Common myeloid progenitor, CD34-positive (primary cell): ENCODE measurements around the gene KRT2.

Experiments
- CTCF ChIA-PET: fragments of 350-600 bp; sonication (Branson Sonifier 250); formaldehyde crosslinking; loops from one replicate; lab custom pipeline; 2021; ENCODE audit warnings: antibody characterized with exemption; lab: Charles Lee
- POLR2A ChIA-PET: fragments of 350-600 bp; sonication (Branson Sonifier 250); formaldehyde crosslinking; loops from one replicate; lab custom pipeline; 2021; ENCODE audit warnings: antibody characterized with exemption; lab: Charles Lee
- DNase-seq, 3 donors: peaks; one replicate each; pipeline versions ENCODE4 v3.0.0 to v3.0.0-alpha.2; 2013
- H3K27ac ChIP-seq, 2 experiments: 1 replicate in 1 of 2; 2 replicates in 1 of 2; pipeline ENCODE4 v1.7.0; 2013; ENCODE audit warnings: inconsistent platforms in 2 of 2, low read length in 2 of 2, mild to moderate bottlenecking in 2 of 2, low read depth in 1 of 2, moderate library complexity in 1 of 2; ENCODE audit not compliant: severe bottlenecking in 2 of 2, insufficient read depth in 1 of 2, poor library complexity in 1 of 2
- H3K27me3 ChIP-seq, 5 experiments: replicated peaks in 2 of 5; 1 replicate in 3 of 5; 2 replicates in 2 of 5; pipeline versions ENCODE4 v1.6.1 to v1.7.0; 2013; ENCODE audit warnings: low read length in 4 of 5, mild to moderate bottlenecking in 2 of 5, moderate library complexity in 2 of 5, inconsistent platforms in 1 of 5; ENCODE audit not compliant: insufficient read depth in 5 of 5, control insufficient read depth in 4 of 5
- H3K36me3 ChIP-seq, 4 experiments: 1 replicate in 2 of 4; 2 replicates in 2 of 4; pipeline versions ENCODE4 v1.6.1 to v1.7.0; 2013; ENCODE audit warnings: low read length in 3 of 4, control low read depth in 1 of 4, mild to moderate bottlenecking in 1 of 4; ENCODE audit not compliant: control insufficient read depth in 4 of 4, insufficient read depth in 4 of 4
- H3K4me1 ChIP-seq, 4 experiments: 1 replicate in 3 of 4; 2 replicates in 1 of 4; pipeline versions ENCODE4 v1.6.1 to v1.7.1; 2013; ENCODE audit warnings: low read length in 3 of 4, mild to moderate bottlenecking in 3 of 4, control low read depth in 1 of 4, inconsistent platforms in 1 of 4, moderate library complexity in 1 of 4; ENCODE audit not compliant: control insufficient read depth in 4 of 4, insufficient read depth in 4 of 4; ENCODE audit errors: control extremely low read depth in 1 of 4
- H3K4me3 ChIP-seq, 7 experiments: 1 replicate in 4 of 7; 2 replicates in 3 of 7; pipeline versions ENCODE4 v1.5.1 to v1.7.0; 2013; ENCODE audit warnings: mild to moderate bottlenecking in 7 of 7, low read length in 6 of 7, moderate library complexity in 6 of 7, inconsistent platforms in 2 of 7, low read depth in 2 of 7, control low read depth in 1 of 7; ENCODE audit not compliant: insufficient read depth in 4 of 7, control insufficient read depth in 1 of 7; ENCODE audit errors: extremely low read depth in 1 of 7
- H3K9me3 ChIP-seq, 5 experiments: 1 replicate in 4 of 5; 2 replicates in 1 of 5; pipeline versions ENCODE4 v1.6.1 to v1.7.1; 2013; ENCODE audit warnings: low read length in 4 of 5, mild to moderate bottlenecking in 2 of 5, inconsistent platforms in 1 of 5, low read depth in 1 of 5, moderate library complexity in 1 of 5; ENCODE audit not compliant: control insufficient read depth in 4 of 5, insufficient read depth in 2 of 5; ENCODE audit errors: control extremely low read depth in 1 of 5
- WGBS: methylation state at CpG from one replicate; pipeline ENCODE4 v1.1.5; 2013; ENCODE audit not compliant: insufficient coverage; 5-methylcytosine and 5-hydroxymethylcytosine counted together

Gene KRT2

GRCh38 chr12:52631676-52632459 lies 20.1 kb downstream of the KRT2 start:
- Histone ChIP-seq H3K4me3 (no peak overlapping the region), H3K9me3 (no peaks in the 10 kb centered on the region), H3K36me3 (no peaks in the 10 kb centered on the region), H3K27me3 (no peaks in the 10 kb centered on the region), H3K27ac (no peak overlapping the region), H3K4me1 (peaks cover 15 to 65% (median 59%) of the 10 kb centered on the region in 4 experiments)
- WGBS: 98% methylated on average over 5 of the region's 6 CpGs
- DNase-seq: no peak
- ChIA-PET POLR2A (no interaction called here), CTCF (interaction anchor here (1.7 to 1.9 kb wide), 2 partner anchors 13 to 15 kb away, joined by 4 to 6 read pairs; no protein-coding TSS in a partner anchor)

- 65% methylated on average over 4 of the region's 4 CpGs for WGBS
- POLR2A ChIA-PET: no interaction called here
- CTCF ChIA-PET: interaction anchor here (1.9 kb wide), 1 partner anchor 14 kb away, joined by 6 read pairs; no protein-coding TSS in a partner anchor
- Histone ChIP-seq H3K27me3 (no peaks in the 10 kb centered on the region), H3K27ac (no peak overlapping the region), H3K4me3 (no peak overlapping the region), H3K9me3 (no peaks in the 10 kb centered on the region), H3K4me1 (peaks cover 15 to 63% (median 58%) of the 10 kb centered on the region in 4 experiments), H3K36me3 (no peaks in the 10 kb centered on the region)
- no peak for DNase-seq
Measured at GRCh38 chr12:52631264-52631663, 20.7 kb downstream of the KRT2 start.

- peak overlapping the region in 1 of 2 experiments; percentile 27 for H3K27ac ChIP-seq
- H3K4me1 ChIP-seq: peaks cover 15 to 60% (median 56%) of the 10 kb centered on the region in 4 experiments
- peak in 2 of 3 donors; percentile 85 for DNase-seq
- POLR2A ChIA-PET: no interaction called here
- H3K36me3 ChIP-seq: no peaks in the 10 kb centered on the region
- H3K9me3 ChIP-seq: no peaks in the 10 kb centered on the region
- H3K27me3 ChIP-seq: no peaks in the 10 kb centered on the region
- CTCF ChIA-PET: interaction anchor here (1.9 kb wide), 1 partner anchor 14 kb away, joined by 6 read pairs; no protein-coding TSS in a partner anchor
- WGBS: no CpG with 5 or more reads among the region's 4 CpGs
- peak overlapping the region in 2 of 7 experiments; percentile 6 to 20 for H3K4me3 ChIP-seq
Measured at GRCh38 chr12:52630599-52631200, 21.3 kb downstream of the KRT2 start.

GRCh38 chr12:52630008-52630500 lies 22.0 kb downstream of the KRT2 start:
- CTCF ChIA-PET: interaction anchor here (1.9 kb wide), 1 partner anchor 13 kb away, joined by 6 read pairs; no protein-coding TSS in a partner anchor
- no peaks in the 10 kb centered on the region for H3K27me3 ChIP-seq
- no peaks in the 10 kb centered on the region for H3K9me3 ChIP-seq
- DNase-seq: no peak
- H3K36me3 ChIP-seq: no peaks in the 10 kb centered on the region
- 86% methylated on average over 5 of the region's 7 CpGs for WGBS
- peaks cover 15 to 60% (median 56%) of the 10 kb centered on the region in 4 experiments for H3K4me1 ChIP-seq
- peak overlapping the region in 1 of 7 experiments; percentile 20 for H3K4me3 ChIP-seq
- POLR2A ChIA-PET: no interaction called here
- H3K27ac ChIP-seq: no peak overlapping the region

- peak in 1 of 3 donors; percentile 24 for DNase-seq
- no peak overlapping the region for H3K27ac ChIP-seq
- H3K4me3 ChIP-seq: no peak overlapping the region
- H3K9me3 ChIP-seq: no peaks in the 10 kb centered on the region
- POLR2A ChIA-PET: no interaction called here
- peaks cover 15 to 57% (median 56%) of the 10 kb centered on the region in 4 experiments for H3K4me1 ChIP-seq
- CTCF ChIA-PET: interaction anchor here (0.9 to 1.3 kb wide), 2 partner anchors 13 to 16 kb away, joined by 3 to 4 read pairs; no protein-coding TSS in a partner anchor
- WGBS: 65% methylated on average over 9 of the region's 12 CpGs
- no peaks in the 10 kb centered on the region for H3K27me3 ChIP-seq
- no peaks in the 10 kb centered on the region for H3K36me3 ChIP-seq
Measured at GRCh38 chr12:52629281-52630007, 22.6 kb downstream of the KRT2 start.

- no peak overlapping the region for H3K4me3 ChIP-seq
- CTCF ChIA-PET: interaction anchor here (0.9 to 1.3 kb wide), 2 partner anchors 13 to 15 kb away, joined by 3 to 4 read pairs; no protein-coding TSS in a partner anchor
- no peaks in the 10 kb centered on the region for H3K9me3 ChIP-seq
- WGBS: 100% methylated on average over 2 of the region's 2 CpGs
- POLR2A ChIA-PET: no interaction called here
- no peak overlapping the region for H3K27ac ChIP-seq
- no peaks in the 10 kb centered on the region for H3K27me3 ChIP-seq
- H3K36me3 ChIP-seq: no peaks in the 10 kb centered on the region
- DNase-seq: no peak
- peaks cover 15 to 51% (median 50%) of the 10 kb centered on the region in 4 experiments for H3K4me1 ChIP-seq
Measured at GRCh38 chr12:52628841-52629240, 23.2 kb downstream of the KRT2 start.
